A549 treated with CpdA at 1 μM for 4 hours (cell line): ENCODE data around the gene TRIM9. TPM values are rescaled to one million over a fixed set of nuclear protein-coding genes. Genes with fewer than 3 reads are reported as not detected.

Experiments used
- total RNA-seq: library from RNA; stranded (reverse); fragments of 200-300 nt; extraction: Qiagen RNA extraction; gene quantifications from 5 replicates; pipeline ENCODE4 v1.2.3, GENCODE V29; 2022; ENCODE audit warnings: low read depth

TRIM9 gene
- total RNA-seq = 7.0 to 10.9 TPM (median 9.0 TPM) in 5 replicates

GRCh38 chr14:51094901-51095853 lies at the start of gene TRIM9:
TRIM9 (minus strand) TSS chr14:51095105; CDS start chr14:51094939, 166 bp downstream.

GRCh38 chr14:50943943-50944646 lies 150.8 kb downstream of the TRIM9 start, which contains the start of gene PYGL:
PYGL (minus strand) TSS chr14:50944483; CDS start chr14:50944403, 80 bp downstream.

Other genes starting within 250 kb of the TRIM9 start
- gene ABHD12B, start 223.1 kb downstream of the TRIM9 start, total RNA-seq = not detected in 5 replicates
- gene PYGL, start 150.6 kb downstream of the TRIM9 start, total RNA-seq = 108 to 143 TPM (median 129 TPM) in 5 replicates
- gene TMX1, start 145.1 kb upstream of the TRIM9 start, total RNA-seq = 38.5 to 62.7 TPM (median 44.4 TPM) in 5 replicates